HG02571 (cell line): Measurements from ENCODE around the gene CFDP1.
A peak's percentile ranks its signal among the peaks of the same experiment; 100 is the strongest.

Source experiments
- ATAC-seq: cut with Tn5 transposase; IDR thresholded peaks from one replicate; pipeline ENCODE4 v1.9.1; 2021; ENCODE audit warnings: mild to moderate bottlenecking, moderate library complexity; ENCODE audit not compliant: unreplicated experiment

CFDP1 gene

GRCh38 chr16:75415169-75415905 lies 18.0 kb downstream of the CFDP1 start:
- ATAC-seq = no peak

GRCh38 chr16:75413951-75414350 lies 19.4 kb downstream of the CFDP1 start:
- ATAC-seq = no peak

DNA sequence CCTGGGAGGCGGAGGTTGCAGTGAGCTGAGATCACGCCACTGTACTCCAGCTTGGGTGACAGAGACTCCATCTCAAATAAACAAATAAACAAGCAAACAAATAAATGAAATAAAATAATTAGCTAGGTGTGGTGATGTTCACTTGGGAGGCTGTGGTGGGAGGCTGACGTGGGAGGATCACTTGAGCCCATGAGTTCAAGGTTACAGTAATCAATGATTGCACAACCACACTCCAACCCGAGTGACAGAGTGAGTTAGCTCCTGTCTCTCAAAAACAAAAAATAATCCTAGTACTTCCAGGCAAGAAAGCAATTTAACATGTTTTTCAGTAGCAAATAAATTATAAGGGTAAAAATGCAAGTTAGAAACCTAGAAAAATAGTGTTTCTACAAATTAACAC lies 26.4 kb downstream of the CFDP1 start:
- ATAC-seq = no peak

DNA sequence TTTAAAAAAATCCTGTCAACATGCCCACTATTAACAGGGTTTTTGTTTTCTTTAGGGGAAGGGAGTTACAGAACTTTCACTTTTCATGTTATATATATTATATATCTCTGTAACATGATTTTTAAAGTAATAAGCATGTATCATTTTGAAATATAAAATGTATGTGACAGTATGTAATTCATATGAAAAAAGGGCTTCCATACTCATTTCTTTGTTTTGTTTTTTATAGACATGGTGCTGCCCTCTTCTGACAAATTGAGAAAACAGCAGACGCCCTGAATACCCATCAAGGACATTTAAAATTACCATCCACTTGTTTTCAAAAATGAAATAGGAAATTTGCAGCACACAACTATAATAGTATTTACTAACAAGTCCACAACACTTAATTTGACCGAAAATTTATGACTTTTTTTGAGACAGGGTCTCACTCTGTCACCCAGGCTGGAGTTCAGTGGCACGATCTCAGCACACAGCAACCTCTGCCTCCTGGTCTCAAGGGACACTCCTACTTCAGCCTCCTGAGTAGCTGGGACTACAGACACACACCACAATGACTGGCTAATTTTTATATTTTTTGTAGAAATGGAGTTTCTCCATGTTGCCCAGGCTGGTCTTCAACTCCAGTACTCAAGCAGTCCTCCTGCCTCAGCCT lies 30.4 kb downstream of the CFDP1 start:
- ATAC-seq = no peak

DNA sequence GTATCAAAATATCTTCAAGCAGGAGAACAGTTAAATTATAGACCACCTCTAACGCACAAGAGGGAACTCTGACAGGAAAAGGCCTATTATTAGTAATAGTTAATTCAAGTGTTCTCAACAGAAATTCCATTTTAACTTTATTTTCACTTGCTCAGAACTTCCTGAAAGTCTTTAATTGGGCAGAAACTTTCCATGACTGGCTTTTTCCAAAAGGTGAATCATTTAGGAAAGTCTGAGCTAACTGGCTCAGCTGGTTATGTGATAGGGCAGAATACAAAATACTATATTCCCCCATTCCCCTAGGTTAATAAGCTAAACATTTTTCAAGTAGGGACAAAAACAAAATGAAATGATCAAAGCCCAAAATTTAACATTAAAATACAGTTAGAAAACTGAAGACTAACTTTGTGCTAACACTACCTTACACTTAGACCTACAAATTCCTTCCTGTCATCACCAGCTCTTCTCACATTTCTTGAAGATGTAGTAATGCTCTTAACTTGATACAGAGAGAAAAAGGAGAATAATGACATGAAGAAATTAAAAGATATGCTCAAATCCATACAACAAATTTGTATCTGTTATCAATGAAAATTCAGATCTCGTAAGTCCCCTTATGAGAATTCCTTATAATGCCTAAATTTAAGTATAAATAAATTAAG lies 31.0 kb downstream of the CFDP1 start:
- ATAC-seq = no peak

GRCh38 chr16:75401691-75402090 lies 31.6 kb downstream of the CFDP1 start:
- ATAC-seq = no peak

GRCh38 chr16:75398333-75398732 lies 35.0 kb downstream of the CFDP1 start:
- ATAC-seq = no peak

- ATAC-seq = no peak
Measured at GRCh38 chr16:75394941-75395340, 38.4 kb downstream of the CFDP1 start.

- ATAC-seq = no peak
Measured at GRCh38 chr16:75392906-75393305, 40.4 kb downstream of the CFDP1 start.

DNA sequence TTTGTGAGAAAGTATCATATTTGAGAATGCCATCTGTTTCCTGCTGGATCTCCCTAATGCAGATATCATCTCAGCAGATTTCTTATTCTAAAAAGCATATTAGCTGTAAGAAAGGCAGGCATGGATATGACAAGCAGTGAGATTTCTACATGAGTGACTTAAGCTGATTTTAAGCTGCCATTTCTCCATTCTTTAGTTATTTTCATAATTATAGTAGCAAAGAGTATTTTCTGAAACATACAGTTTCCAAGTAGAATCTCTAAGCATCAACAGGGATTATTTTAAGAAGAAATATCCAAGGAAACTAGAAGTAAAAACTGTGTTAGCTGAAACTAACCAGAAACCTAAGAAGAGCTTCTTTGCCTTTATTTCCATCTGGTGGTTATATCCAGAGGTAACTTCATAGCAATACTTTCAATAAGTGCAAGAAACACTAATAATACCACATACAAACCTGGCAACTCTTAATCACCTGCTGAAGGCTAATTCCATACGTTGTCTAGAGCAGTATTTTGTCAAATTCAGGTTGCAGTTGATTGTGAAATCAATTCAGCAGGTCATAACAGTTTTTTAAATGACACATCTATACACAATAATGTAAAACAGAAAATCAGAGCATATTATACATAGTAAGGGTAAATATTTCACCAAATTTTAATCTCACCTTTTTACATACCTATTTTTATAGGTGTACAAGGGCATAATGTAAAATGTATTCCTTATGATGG lies 42.2 kb downstream of the CFDP1 start:
- ATAC-seq = no peak

DNA sequence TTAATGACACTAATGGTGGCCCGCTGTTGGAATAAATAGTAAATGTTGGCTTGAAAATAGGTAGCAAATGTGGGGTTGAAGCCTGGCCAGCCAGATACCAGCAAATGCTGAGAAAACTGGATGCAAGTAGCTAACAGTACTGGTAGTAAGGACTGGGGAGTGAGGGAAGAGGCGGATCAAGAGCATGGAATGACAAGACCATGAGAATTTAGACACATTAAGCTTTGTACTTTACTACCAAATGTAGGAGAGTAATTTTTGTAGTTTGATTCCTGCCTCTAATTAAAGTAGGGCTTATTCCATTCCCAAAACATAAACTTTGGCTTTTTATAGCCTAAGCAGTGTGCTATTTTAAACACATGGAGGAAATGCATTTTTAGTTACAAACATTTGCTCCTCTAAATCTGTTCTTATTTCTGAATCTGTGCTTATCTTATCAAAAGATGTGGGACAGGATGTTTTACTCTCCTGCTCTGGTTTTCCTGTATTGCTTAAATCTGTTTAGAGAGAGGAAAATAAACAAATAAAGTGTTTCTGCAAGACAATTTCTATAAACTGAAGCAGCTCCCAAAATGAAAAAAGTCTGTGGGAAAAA lies 44.1 kb downstream of the CFDP1 start:
- no peak for ATAC-seq

DNA sequence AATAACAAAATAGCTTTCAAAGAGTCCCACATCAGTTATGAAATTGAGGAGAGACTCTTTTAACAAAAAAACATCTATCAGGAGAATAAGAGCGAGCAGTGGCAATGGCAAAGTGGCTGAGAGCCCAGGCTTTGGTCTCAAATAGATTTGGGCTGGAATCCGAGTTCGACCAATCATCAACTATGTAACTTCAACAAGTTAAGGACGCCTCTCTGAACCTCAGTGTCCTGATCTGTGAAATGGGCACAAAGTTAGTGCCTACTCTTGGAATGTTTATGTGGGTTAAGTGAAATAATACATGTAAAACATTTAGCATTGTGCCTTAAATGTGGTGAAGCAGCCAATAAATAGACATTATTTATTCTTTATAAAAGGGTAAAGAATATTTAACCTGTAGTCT lies 45.4 kb downstream of the CFDP1 start:
- no peak for ATAC-seq

GRCh38 chr16:75385507-75386152 lies 47.7 kb downstream of the CFDP1 start:
- ATAC-seq = no peak

- ATAC-seq = no peak
Measured at GRCh38 chr16:75383141-75383540, 50.2 kb downstream of the CFDP1 start.

GRCh38 chr16:75382611-75383010 lies 50.7 kb downstream of the CFDP1 start:
- ATAC-seq = no peak

- no peak for ATAC-seq
Measured at GRCh38 chr16:75380870-75381269, 52.4 kb downstream of the CFDP1 start.

DNA sequence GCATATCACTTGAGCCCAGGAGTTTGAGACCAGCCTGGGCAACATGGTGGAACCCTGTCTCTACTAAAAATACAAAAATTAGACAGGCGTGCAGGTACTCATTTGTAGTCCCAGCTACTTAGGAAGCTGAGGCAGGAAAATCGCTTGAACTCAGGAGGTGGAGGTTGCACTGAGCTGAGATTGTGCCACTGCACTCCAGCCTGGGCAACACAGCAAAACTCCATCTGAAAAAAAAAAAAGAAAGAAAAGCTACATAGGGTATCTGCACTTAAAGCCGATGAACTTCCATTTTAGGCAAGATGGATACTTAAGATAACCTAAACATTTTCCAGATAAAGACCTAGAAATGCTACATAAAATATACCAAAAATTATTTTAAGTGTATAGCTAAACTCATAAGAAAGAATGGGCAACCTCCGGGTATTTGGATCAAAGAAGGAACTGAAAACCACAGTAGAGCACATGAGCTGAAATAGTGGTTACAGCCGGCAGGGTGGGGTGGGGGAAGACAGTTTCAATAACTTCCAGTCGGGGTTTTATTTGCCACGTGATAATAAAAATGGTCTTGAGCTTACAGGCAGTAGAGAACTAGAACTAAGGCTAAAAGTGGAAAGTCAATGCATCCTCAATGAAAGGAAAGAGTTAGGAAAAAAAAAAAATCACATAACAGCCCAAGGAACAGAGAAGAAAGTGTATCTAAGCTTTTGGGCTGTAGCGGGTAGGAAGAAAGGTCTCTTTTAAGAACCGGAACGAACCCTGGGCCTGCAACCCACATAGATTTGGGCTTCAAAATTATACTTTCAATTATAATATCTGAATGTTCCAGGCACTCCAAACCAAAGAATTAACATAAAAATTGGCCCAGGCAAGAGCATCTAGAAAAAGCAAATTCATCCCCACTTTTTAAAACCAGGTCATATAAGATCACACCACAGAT lies 53.1 kb downstream of the CFDP1 start:
- ATAC-seq = peak; percentile 82

- peak; percentile 62 for ATAC-seq
Measured at GRCh38 chr16:75379339-75379738, 54.0 kb downstream of the CFDP1 start.

- no peak for ATAC-seq
Measured at GRCh38 chr16:75378616-75379015, 54.7 kb downstream of the CFDP1 start.
